Spleen (tissue), 7 donors: ENCODE results near the gene LNX2.

Experiments used
- POLR2A ChIP-seq, 3 donors: fragments of 450-650 bp; IDR thresholded peaks; one replicate each; pipeline ENCODE4 v1.5.1; 2017; ENCODE audit warnings: antibody characterized with exemption in 3 of 3, mild to moderate bottlenecking in 1 of 3
- POLR2AphosphoS5 ChIP-seq, 3 donors: sonication (generic); formaldehyde crosslinking; IDR thresholded peaks; one replicate each; pipeline ENCODE4 v1.5.1; 2017; ENCODE audit warnings: antibody characterized with exemption in 3 of 3
- TF ChIP-seq, protein P1 (sequence below), 11 experiments: fragments of 200-600 bp in 7 of 11; fragments of 450-650 bp in 4 of 11; sonication (generic) in 4 of 11; IDR thresholded peaks in 8 of 11; conservative IDR thresholded peaks in 3 of 11; 1 replicate in 7 of 11; 2 replicates in 4 of 11; pipeline versions ENCODE4 v1.4.0 to v1.8.0; 2016 to 2021; ENCODE audit warnings: antibody characterized with exemption in 11 of 11, inconsistent platforms in 4 of 11, mild to moderate bottlenecking in 1 of 11
- donor health status: DM: no; HTN: no; CAD: no; lungs with moderate emphysema.
- donor health status: DM: no; HTN: no; CAD: no.
- donor health status: DM: no; HTN: no; CAD: no.

DNA sequence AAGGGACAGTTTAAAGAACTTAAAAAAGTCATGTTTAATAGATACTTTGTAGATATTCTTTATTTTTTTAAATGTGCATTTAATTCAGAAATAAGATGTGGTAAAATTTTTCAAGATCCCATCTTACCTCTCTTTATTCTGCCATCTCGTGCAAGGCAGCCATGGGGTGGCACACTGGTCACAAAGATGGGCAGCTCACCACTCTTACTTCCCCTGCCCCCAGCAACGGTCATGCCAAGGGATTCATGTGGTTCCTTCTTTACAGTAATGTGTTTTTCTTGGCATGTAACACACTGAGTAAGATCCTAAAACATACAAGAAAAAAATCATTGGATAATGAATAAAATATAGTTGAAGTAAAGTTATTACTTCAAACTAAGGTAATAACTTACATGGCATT, 64.2 kb downstream of the LNX2 start:
- TF ChIP-seq, protein P1, sequence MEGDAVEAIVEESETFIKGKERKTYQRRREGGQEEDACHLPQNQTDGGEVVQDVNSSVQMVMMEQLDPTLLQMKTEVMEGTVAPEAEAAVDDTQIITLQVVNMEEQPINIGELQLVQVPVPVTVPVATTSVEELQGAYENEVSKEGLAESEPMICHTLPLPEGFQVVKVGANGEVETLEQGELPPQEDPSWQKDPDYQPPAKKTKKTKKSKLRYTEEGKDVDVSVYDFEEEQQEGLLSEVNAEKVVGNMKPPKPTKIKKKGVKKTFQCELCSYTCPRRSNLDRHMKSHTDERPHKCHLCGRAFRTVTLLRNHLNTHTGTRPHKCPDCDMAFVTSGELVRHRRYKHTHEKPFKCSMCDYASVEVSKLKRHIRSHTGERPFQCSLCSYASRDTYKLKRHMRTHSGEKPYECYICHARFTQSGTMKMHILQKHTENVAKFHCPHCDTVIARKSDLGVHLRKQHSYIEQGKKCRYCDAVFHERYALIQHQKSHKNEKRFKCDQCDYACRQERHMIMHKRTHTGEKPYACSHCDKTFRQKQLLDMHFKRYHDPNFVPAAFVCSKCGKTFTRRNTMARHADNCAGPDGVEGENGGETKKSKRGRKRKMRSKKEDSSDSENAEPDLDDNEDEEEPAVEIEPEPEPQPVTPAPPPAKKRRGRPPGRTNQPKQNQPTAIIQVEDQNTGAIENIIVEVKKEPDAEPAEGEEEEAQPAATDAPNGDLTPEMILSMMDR (IDR thresholded peaks at IDR 0.05 in 8 of 11, conservative IDR thresholded peaks at IDR 0.05 in 3 of 11) = no peak
- TF ChIP-seq POLR2A (IDR thresholded peaks at IDR 0.05) (no peak), POLR2AphosphoS5 (IDR thresholded peaks at IDR 0.05) (no peak)
